Stimulated activated CD4-positive, alpha-beta T cell treated with anti-CD3 and anti-CD28 coated beads, Interleukin-15, amount 100 ng/mL, for 1 hour (primary cell): ENCODE results near the gene TRIML2.
"Not testable (repeated sequence)": the region's sequence is repeated elsewhere in the genome, so short reads cannot be mapped to it uniquely, and the experiment has no call there.

Experiments
- DNase-seq, 2 donors: peaks; one replicate each; pipeline ENCODE4 v3.0.0-alpha.2; 2020; ENCODE audit warnings: low read depth in 1 of 2, low spot score in 1 of 2

Gene TRIML2

GRCh38 chr4:188107931-188108843 lies 1.2 kb downstream of the TRIML2 start:
- no peak for DNase-seq

GRCh38 chr4:188106454-188106853 lies 2.9 kb downstream of the TRIML2 start:
- no peak for DNase-seq

- no peak for DNase-seq
These were observed 16.6 kb downstream of the TRIML2 start for GRCh38 chr4:188092824-188093223.

GRCh38 chr4:188086858-188087257 lies 22.5 kb downstream of the TRIML2 start:
- no peak for DNase-seq

GRCh38 chr4:188082796-188083195 lies 26.6 kb downstream of the TRIML2 start:
- no peak for DNase-seq

- no peak for DNase-seq
These were observed 31.3 kb downstream of the TRIML2 start for GRCh38 chr4:188078116-188078515.

GRCh38 chr4:188076169-188076568 lies 33.2 kb downstream of the TRIML2 start:
- no peak for DNase-seq

GRCh38 chr4:188061083-188061482 lies 48.3 kb downstream of the TRIML2 start:
- no peak for DNase-seq

GRCh38 chr4:188053302-188053701 lies 56.1 kb downstream of the TRIML2 start:
- DNase-seq: no peak

- DNase-seq: no peak
These were observed 62.7 kb downstream of the TRIML2 start for GRCh38 chr4:188046657-188047056.

GRCh38 chr4:188045461-188045860 lies 63.9 kb downstream of the TRIML2 start:
- DNase-seq: not testable (repeated sequence)

GRCh38 chr4:188043154-188043553 lies 66.2 kb downstream of the TRIML2 start:
- DNase-seq: no peak

GRCh38 chr4:188042191-188042590 lies 67.2 kb downstream of the TRIML2 start:
- DNase-seq: no peak

- DNase-seq: no peak
These were observed 67.7 kb downstream of the TRIML2 start for GRCh38 chr4:188041721-188042120.
